GM18517 (cell line): ENCODE data around the gene ZNG1A.
"Not testable (repeated sequence)": the region's sequence is repeated elsewhere in the genome, so short reads cannot be mapped to it uniquely, and the experiment has no call there.

Experiments
- ATAC-seq: cut with Tn5 transposase; IDR thresholded peaks from one replicate; pipeline ENCODE4 v1.9.1; 2021; ENCODE audit warnings: mild to moderate bottlenecking, moderate library complexity; ENCODE audit not compliant: unreplicated experiment

The ZNG1A gene

DNA sequence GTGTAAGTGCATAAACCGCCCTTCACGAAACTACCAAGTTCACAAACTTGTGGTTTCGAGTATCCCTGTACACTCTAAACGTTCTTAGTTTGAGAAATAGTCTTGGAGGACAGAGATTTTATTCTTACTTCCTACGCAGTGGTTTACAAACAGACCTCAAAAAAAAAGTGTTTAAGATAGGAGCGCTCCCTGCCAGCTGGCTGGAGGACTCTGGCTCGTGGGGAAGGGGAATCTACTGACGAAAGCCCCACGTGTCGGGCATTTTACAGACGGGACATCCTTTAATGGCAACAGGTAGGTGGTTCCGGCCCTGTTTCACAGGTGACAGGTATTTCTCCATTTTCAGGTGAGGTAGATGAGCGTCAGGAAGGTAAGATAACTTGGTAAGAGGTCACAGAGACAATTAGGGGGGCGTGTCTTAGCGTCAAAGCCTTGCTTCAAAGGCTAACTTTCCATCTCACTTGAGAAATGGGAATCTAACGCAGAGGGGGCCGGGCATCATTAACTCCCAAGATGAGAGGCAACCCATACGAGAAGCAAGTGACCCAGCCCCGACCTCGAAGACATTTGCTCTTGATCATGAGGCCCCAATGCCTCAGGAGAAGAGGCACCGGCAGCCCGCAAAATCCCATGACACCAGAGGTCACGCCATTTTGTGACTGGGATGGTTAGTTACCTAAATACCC lies 573 bp downstream of the ZNG1A start:
- not testable (repeated sequence) for ATAC-seq

GRCh38 chr9:169757-170156 lies 9.1 kb downstream of the ZNG1A start:
- ATAC-seq = not testable (repeated sequence)

DNA sequence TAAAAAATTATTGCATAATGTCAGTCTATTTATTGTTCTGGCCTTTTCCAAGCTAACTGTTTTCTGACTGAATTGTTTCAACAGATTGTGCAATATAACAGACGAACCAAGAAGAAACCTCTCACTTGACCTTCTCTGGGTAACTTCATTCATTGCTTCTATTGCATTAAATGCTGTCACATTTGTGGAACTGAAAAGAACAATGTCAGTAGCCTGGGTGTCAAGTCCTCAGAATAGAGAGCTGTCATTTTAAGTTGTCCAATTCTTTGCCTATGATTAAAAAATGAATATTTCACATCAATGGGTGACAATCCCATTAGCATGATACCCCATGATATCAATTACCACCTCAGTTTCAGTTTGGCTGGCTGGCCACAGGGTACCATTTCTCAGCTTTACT lies 19.0 kb downstream of the ZNG1A start:
- ATAC-seq = not testable (repeated sequence)

DNA sequence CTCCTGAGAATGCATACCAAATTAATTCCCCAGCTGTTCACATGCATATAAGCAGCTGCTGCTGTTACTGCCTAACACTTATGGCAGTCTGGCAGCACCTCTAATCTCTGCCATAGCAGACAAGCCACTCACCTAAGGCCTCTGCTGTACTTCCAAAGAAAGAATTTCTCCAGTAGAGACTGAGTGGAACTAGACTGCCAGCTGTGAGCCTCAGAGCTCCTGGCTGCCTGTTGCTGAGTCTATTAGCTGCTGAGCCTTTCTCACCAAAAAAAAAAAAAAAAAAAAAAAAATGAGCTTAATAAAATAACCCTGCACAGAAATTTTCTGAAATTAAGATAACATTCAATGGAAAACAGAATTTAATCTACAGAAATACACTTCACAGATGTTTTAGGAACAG lies 27.7 kb downstream of the ZNG1A start:
- ATAC-seq = not testable (repeated sequence)

- not testable (repeated sequence) for ATAC-seq
These were observed 39.0 kb downstream of the ZNG1A start for GRCh38 chr9:139880-140279.

DNA sequence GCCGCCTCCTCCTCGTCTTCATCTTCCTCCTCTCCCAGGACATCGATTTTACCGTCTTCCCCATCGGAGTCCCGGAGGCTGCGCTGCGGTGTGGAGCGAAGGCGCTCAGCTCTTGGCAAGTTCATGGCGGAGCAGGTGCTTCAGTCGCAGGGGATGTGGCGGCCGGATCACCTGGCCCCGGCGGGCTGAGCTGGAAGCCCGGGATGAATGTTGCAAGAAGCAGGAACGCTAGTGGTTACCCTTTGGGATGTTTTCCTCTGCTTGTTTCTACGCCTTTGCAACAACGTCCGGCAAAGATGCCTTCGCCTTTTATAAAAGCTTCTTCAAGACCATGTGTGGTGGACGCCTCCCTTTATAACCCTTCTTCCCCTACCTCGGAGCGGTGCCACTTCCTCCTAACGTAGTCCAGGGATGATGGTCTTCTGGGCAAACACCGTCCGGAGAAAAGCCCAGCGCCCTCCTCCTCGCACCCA lies 60.8 kb downstream of the ZNG1A start, which contains the start of gene FOXD4:
Gene FOXD4, minus strand, starts transcription at position 423 of the 473 bp plus-strand sequence. Its CDS starts 298 bp downstream, at position 125.
- ATAC-seq = not testable (repeated sequence)

- not testable (repeated sequence) for ATAC-seq
These were observed 61.5 kb downstream of the ZNG1A start for GRCh38 chr9:117144-117994.

DNA sequence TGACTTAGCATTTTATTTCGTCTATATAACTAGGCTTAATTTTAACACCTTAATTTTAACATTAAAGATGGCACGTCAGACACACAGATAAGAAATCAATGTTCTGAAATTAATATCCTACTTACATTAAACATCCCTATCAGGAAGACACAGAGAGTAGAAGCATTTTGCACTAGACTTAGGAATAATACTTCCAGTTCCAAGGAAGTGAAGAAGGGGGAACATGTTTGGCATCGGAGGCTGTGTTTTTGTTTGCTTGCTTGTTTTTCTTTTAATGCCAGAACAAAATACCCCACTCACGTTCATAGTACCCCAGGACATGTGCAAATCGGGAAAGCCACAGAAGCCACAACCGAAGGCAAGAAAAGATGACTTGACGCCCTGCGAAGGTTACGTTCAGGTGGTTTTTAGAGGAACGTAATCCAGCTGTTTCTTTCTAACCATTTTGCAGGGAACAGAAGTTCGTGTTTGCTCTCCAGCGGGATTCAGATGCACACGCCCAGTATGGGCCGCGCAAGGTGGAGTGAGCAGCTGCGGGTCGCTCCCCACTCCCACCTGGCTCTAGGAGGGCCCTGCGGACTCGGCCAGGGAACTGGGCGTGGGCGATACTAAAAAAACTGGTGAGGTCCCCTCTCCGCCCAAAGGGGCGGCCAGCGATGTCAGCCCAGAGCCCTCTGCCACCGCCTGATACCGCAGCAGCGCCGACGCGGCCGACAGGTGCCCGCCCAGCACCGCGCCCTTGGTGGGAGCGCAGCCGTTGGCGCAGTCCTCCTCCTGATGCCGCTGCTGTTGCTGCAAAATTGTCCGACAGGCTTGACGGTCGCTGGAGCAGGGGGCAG lies 62.4 kb downstream of the ZNG1A start:
- not testable (repeated sequence) for ATAC-seq

- ATAC-seq = not testable (repeated sequence)
These were observed 63.8 kb downstream of the ZNG1A start for GRCh38 chr9:115118-115451.

GRCh38 chr9:114267-115117 lies 64.4 kb downstream of the ZNG1A start:
- ATAC-seq = not testable (repeated sequence)

- not testable (repeated sequence) for ATAC-seq
These were observed 65.2 kb downstream of the ZNG1A start for GRCh38 chr9:113468-114266.

GRCh38 chr9:112589-113467 lies 66.0 kb downstream of the ZNG1A start:
- not testable (repeated sequence) for ATAC-seq

DNA sequence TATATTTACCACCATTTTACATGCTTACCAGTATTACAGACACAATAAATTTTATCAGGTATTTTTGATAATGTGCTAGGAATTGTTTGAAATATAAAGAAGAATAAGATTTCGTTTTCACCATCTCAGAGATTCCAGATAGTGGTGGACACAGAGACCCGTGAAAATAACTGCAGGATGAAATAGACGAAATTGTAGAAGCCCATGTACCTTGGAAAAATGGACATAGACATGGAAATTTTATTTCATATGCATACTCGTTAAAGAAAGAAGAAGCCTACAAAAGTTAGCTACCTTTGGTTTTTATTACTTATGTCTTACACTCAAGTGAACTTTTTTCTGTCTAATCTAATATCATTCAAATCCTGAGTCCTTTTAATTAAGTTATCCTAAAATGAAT lies 68.2 kb downstream of the ZNG1A start:
- not testable (repeated sequence) for ATAC-seq

- not testable (repeated sequence) for ATAC-seq
These were observed 69.3 kb downstream of the ZNG1A start for GRCh38 chr9:109540-109939.

GRCh38 chr9:108742-109495 lies 69.9 kb downstream of the ZNG1A start:
- not testable (repeated sequence) for ATAC-seq

DNA sequence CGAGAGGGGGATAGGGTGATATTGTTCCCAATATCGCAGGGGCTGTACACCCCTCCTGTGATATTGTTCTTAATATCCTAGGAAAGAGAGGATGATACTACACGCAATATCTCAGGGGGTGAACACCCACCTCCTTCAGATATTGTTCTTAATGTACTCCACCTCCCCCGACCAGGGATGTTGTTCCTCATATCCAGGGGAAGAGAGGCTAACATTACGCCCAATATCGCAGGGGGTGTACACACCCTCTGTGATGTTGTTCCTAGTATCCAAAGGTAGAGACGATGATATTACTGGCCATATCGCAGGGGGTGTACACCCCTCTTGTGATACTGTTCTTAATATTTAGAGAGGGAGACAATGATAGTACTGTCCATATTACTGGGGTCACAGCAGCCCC lies 72.9 kb downstream of the ZNG1A start:
- ATAC-seq = not testable (repeated sequence)

DNA sequence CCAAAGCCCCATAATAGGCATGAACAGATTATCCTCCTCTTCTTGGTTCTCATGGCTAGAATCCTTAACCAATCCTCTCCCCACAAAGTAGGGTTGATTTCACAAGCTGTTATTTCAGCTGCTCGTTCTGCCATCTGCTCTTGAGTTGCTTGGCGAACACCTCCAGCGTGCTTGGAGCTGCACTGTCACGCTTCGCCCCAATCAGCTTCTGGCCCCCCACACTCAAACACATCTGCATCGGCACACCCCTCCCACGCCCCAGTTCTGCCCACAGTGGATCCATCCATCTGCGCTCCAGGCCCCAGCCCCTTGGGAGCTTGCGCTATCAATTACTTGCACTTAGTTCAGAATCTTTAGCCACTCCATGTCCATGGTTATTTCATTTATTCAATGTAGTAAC lies 78.4 kb downstream of the ZNG1A start:
- ATAC-seq = not testable (repeated sequence)
